Measurements from ENCODE around the gene ZFAND6. TPM values are rescaled to one million over a fixed set of nuclear protein-coding genes. Genes with fewer than 3 reads are reported as not detected.
"Not testable (repeated sequence)": the region's sequence is repeated elsewhere in the genome, so short reads cannot be mapped to it uniquely, and the experiment has no call there.

The ZFAND6 gene
- total RNA-seq, 2 donors from 2014 or later: 21.8 to 39.7 TPM

DNA sequence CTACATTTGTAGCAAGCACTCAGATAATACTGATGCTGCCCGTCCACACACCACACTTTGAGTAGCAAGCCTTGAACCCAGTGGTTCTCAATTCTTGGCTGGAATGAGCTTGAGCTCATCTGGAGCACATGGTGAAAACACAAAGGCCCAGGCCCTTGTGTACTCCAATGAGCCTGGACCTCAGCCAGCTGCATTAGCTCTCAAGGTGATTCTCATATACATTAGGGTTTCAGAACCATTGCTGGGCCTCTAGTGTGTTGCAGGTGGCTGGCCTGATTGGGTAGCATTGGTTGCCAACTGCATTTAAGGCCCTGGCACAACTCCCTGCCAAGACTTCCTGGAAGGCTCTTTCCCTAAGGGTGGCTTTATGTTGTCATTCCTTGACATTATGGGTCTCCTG lies 23.4 kb upstream of the ZFAND6 start:
- Histone ChIP-seq H3K4me3 (no peak overlapping the region), H3K36me3 (replicated peaks in 1 of 2; ENCODE audit: insufficient read depth in 1 of 2, low read depth in 2 of 2) (no peaks in the 10 kb centered on the region), H3K27me3 (no peaks in the 10 kb centered on the region), H3K4me1 (peaks cover 12% of the 10 kb centered on the region), H3K9me3 (no peaks in the 10 kb centered on the region), H3K27ac (no peak overlapping the region)
- DNase-seq (no peak), ATAC-seq (no peak)
- intact Hi-C loops (cut with DNase I): no loop called here
- 69 to 86% methylated on average over 1 of the region's 1 CpG for WGBS, 2 donors
- no peak for TF ChIP-seq POLR2A (IDR thresholded peaks at IDR 0.05)
- TF ChIP-seq, protein P1, sequence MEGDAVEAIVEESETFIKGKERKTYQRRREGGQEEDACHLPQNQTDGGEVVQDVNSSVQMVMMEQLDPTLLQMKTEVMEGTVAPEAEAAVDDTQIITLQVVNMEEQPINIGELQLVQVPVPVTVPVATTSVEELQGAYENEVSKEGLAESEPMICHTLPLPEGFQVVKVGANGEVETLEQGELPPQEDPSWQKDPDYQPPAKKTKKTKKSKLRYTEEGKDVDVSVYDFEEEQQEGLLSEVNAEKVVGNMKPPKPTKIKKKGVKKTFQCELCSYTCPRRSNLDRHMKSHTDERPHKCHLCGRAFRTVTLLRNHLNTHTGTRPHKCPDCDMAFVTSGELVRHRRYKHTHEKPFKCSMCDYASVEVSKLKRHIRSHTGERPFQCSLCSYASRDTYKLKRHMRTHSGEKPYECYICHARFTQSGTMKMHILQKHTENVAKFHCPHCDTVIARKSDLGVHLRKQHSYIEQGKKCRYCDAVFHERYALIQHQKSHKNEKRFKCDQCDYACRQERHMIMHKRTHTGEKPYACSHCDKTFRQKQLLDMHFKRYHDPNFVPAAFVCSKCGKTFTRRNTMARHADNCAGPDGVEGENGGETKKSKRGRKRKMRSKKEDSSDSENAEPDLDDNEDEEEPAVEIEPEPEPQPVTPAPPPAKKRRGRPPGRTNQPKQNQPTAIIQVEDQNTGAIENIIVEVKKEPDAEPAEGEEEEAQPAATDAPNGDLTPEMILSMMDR (IDR thresholded peaks at IDR 0.05): no peak

DNA sequence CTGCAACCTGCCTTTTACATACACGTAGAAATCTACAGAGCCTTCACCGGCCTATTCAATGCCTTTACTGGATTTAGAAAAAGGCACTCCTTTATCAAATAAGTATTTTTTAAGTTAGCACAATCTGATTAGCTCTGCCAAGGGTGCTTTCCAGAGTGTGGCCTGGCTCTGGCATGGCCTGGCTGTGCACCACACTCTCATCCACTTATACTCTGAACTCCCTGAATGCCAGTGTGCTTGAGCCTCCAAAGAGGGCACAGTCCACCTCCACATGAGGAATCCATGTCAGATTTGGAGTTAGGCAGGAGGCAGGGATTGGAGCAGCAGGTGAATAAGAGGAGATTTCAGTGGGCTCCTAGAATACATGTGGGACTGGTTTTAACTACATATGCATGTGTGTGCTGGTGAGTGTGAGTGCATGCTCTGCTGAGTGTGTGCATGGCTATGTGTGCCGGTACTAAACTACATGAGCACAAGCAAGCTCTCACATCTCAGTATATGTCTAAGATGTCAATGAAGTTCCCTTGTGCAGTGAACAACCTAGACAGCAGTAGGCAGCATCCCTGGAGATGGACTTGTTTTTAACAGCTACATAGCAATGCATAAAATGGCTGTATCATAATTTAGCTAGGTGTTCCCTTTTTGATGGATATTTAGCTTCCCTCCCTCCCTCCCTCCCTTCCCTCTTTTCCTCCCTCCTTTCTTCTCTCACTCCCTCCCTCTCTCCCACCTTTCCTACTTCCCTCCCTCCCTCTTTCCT lies 17.8 kb upstream of the ZFAND6 start:
- WGBS, 2 donors: 84 to 91% methylated on average over 3 of the region's 3 CpGs
- Histone ChIP-seq H3K4me3 (no peak overlapping the region), H3K4me1 (no peaks in the 10 kb centered on the region), H3K27me3 (no peaks in the 10 kb centered on the region), H3K27ac (no peak overlapping the region), H3K36me3 (replicated peaks in 1 of 2; ENCODE audit: insufficient read depth in 1 of 2, low read depth in 2 of 2) (no peaks in the 10 kb centered on the region), H3K9me3 (no peaks in the 10 kb centered on the region)
- no peak for TF ChIP-seq POLR2A (IDR thresholded peaks at IDR 0.05)
- TF ChIP-seq, protein P1 (IDR thresholded peaks at IDR 0.05): no peak
- no peak for DNase-seq
- intact Hi-C loops (cut with DNase I): no loop called here
- no peak for ATAC-seq

DNA sequence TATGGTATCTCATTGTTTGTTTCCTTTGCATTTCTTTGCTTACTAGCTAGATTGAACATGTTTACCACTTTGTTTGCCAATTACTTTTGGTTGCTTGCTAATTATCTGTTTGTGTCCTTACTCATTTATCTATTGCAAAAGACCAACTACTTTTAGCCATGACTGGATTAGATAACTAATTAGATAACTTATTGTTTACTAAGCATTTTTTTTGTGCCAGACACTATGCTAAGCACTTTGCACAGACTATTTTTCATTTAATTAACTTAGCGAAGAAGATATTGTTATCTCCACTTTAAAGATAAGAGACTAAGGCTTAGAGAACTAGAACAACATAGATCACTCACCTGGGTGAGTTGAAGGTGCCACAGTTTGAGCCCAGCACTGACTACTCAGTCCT lies 16.9 kb upstream of the ZFAND6 start:
- WGBS, 2 donors: 40 to 42% methylated on average over 1 of the region's 1 CpG
- H3K9me3 ChIP-seq: no peaks in the 10 kb centered on the region
- H3K27ac ChIP-seq: no peak overlapping the region
- DNase-seq (no peak), ATAC-seq (no peak)
- intact Hi-C loops (cut with DNase I): no loop called here
- H3K27me3 ChIP-seq: no peaks in the 10 kb centered on the region
- no peaks in the 10 kb centered on the region for H3K4me1 ChIP-seq
- TF ChIP-seq, protein P1 (IDR thresholded peaks at IDR 0.05): no peak
- TF ChIP-seq POLR2A (IDR thresholded peaks at IDR 0.05): no peak
- no peak overlapping the region for H3K4me3 ChIP-seq
- H3K36me3 ChIP-seq (replicated peaks in 1 of 2; ENCODE audit: insufficient read depth in 1 of 2, low read depth in 2 of 2): no peaks in the 10 kb centered on the region

DNA sequence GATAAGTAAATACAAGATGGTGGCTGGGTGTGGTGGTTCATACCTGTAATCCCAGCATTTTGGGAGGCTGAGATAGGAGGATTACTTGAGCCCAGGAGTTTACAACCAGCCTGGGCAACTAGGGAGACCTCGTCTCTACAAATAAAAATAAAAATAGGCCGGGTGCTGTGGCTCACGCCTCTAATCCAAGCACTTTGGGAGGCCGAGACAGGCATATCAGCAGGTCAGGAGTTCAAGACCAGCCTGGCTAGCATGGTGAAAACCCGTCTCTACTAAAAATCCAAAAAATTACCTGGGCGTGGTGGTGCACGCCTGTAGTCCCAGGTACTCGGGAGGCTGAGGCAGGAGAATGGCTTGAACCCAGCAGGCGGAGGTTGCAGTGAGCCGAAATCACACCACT lies 14.3 kb upstream of the ZFAND6 start:
- H3K4me3 ChIP-seq; ATAC-seq; DNase-seq; H3K27me3 ChIP-seq; intact Hi-C loops (cut with DNase I); H3K36me3 ChIP-seq (replicated peaks in 1 of 2; ENCODE audit: insufficient read depth in 1 of 2, low read depth in 2 of 2); H3K27ac ChIP-seq; H3K4me1 ChIP-seq; H3K9me3 ChIP-seq: not testable (repeated sequence)
- 83 to 90% methylated on average over 10 of the region's 10 CpGs for WGBS, 2 donors

DNA sequence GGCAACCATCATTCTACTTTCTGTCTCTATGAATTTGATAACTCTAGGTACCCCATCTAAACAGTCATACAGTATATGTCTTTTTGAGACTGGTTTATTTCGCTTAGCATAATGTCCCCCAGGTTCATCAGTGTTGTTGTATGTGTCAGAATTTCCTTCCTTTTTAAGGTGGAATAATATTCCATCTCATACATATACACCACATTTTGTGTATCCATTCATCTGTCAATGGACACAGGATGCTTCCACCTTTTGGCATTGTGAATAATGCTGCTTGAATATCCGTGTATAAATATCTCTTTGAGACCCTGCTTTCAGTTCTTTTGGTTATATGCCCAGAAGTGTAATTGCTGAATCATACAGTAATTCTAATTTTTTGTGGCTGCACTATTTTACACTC lies 10.4 kb upstream of the ZFAND6 start:
- H3K27ac ChIP-seq: no peak overlapping the region
- 39 to 51% methylated on average over 2 of the region's 2 CpGs for WGBS, 2 donors
- DNase-seq: no peak
- no peaks in the 10 kb centered on the region for H3K9me3 ChIP-seq
- H3K27me3 ChIP-seq: no peaks in the 10 kb centered on the region
- no peak overlapping the region for H3K4me3 ChIP-seq
- intact Hi-C loops (cut with DNase I): no loop called here
- no peaks in the 10 kb centered on the region for H3K36me3 ChIP-seq (replicated peaks in 1 of 2; ENCODE audit: insufficient read depth in 1 of 2, low read depth in 2 of 2)
- TF ChIP-seq, protein P1 (IDR thresholded peaks at IDR 0.05): no peak
- no peak for TF ChIP-seq POLR2A (IDR thresholded peaks at IDR 0.05)
- H3K4me1 ChIP-seq: no peaks in the 10 kb centered on the region
- ATAC-seq: no peak
